ENCODE data around the gene RAD51B.
A peak's percentile ranks its signal among the peaks of the same experiment; 100 is the strongest.
"Not testable (repeated sequence)": the region's sequence is repeated elsewhere in the genome, so short reads cannot be mapped to it uniquely, and the experiment has no call there.

Gene RAD51B

GRCh38 chr14:68749487-68750475 lies 930.2 kb downstream of the RAD51B start:
- no peak for FAIRE-seq
- DNase-seq (ENCODE audit: low spot score): no peak

DNA sequence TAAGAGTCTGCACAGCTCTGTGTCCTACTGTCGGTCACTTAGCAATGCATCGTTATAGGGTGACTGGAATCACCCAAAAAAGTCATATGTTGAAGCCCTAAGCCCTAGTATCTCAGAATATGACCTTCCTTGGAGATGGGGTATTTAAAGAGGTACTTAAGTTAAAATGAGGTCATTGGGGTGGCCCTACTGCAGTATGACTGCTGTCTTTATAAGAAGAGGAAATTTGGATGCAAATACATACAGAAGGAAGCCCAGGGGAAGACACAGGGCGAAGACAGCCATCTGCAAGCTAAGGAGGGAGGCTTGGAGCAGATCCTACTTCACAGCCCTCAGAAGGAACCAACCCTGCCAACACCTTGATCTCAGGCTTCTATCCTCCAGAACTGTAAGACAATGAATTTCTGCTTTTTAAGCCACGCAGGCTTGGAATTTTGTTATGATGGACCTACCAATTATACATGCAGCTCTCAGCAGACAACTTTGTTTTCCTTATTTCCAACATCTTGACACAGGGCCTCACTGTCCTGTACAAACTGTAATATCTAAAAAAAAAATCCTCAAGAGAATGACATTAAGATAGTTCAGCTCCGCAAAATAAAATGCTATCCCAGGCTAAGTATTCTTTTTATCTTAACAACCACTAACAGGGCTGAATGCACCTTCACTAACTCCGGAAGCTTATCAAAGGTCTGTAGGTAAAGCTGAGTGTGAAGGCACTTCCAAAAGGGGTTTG lies 932.9 kb downstream of the RAD51B start:
- DNase-seq (ENCODE audit: low spot score) (no peak), FAIRE-seq (no peak)

GRCh38 chr14:68753690-68754089 lies 934.1 kb downstream of the RAD51B start:
- DNase-seq (ENCODE audit: low spot score): no peak
- no peak for FAIRE-seq

DNA sequence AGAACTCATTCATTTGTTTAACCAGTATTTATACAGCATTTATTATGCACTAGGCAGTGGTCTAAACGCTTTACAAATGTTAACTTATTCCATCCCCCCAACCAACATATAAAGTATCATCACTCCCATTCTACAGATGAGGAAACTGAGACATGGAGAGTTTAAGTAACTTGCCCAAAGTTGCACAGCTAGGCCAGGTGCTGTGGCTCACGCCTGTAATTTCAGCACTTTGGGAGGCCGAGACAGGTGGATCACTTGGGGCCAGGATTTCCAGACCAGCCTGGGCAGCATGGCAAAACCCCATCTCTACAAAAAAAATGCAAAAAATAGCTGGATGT lies 935.4 kb downstream of the RAD51B start:
- DNase-seq (ENCODE audit: low spot score) (no peak), FAIRE-seq (no peak)

GRCh38 chr14:68756000-68756481 lies 936.5 kb downstream of the RAD51B start:
- no peak for FAIRE-seq

GRCh38 chr14:68756734-68757133 lies 937.2 kb downstream of the RAD51B start:
- DNase-seq (ENCODE audit: low spot score) (no peak), FAIRE-seq (no peak)

More at GRCh38 chr14:68756000-68756481, 936.5 kb downstream of the RAD51B start:
- DNase-seq (ENCODE audit: low spot score): no peak

- peak; percentile 50 for DNase-seq (ENCODE audit: low spot score)
- no peak for FAIRE-seq
Observed at GRCh38 chr14:68757618-68758081, 938.1 kb downstream of the RAD51B start.

DNA sequence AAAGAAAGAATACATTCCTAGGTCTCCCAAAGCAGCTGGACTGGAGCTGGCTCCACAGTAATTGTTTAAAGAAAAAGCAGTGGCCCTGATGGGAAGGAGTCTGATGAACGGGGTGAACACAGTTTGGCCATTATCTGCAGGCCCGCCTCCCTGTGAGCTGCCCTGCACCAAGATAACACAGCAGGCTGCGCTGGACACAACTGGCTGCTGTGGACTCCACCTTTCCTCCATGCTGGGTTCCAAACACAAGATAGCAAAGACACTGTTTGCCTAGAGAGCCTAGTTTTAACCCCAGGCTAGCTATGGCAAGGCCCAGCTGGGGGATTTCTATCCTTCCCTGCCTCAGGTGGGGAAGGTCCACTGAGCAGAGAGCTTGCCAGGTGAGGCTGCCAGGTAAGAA lies 938.7 kb downstream of the RAD51B start:
- FAIRE-seq (no peak), DNase-seq (ENCODE audit: low spot score) (no peak)

DNA sequence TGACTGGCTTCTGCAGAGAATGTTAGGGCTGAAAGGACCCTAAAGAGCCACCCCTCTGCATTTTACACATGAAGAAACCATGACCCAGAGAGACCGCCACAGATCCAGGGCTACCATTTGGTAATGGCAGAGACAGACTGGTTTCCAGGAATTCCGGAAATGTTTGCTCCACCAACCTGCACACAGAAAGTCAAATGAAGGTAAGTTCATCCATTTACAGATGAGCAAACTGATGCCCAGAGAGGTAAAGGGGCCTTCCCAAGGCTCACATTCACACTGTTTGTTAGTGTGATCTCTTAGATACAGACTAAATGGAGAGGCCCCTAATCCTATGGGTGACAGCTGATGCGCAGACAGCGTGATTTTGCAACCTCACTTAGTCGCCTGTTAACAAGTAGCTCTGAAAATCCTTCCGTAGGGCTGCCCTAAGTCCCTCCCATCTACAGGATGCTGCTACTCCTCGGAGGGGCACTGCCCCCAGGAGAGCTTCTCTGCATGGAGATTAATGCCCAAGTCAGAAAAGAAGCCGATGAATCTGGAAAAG lies 939.5 kb downstream of the RAD51B start:
- DNase-seq (ENCODE audit: low spot score): no peak
- no peak for FAIRE-seq

DNA sequence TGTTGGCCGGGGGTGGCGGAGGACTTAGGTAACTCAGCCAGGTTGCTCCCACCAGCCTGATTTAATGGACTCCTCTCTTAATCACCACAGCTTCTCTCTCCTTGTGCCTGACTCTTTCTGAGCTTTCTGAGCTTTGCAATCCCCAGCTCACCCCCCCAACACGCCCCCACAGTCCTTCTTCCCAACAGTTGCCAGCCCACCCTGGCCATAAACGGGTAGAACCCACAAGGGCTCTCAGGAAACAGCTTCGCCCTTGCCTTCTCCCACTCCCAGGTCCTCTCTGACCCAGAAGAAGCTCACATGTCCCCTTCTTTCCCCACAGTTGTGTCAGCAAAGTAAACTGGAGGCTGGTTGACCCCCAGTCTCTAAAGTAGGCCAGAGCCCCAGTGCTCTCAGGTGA lies 940.4 kb downstream of the RAD51B start:
- no peak for FAIRE-seq

DNA sequence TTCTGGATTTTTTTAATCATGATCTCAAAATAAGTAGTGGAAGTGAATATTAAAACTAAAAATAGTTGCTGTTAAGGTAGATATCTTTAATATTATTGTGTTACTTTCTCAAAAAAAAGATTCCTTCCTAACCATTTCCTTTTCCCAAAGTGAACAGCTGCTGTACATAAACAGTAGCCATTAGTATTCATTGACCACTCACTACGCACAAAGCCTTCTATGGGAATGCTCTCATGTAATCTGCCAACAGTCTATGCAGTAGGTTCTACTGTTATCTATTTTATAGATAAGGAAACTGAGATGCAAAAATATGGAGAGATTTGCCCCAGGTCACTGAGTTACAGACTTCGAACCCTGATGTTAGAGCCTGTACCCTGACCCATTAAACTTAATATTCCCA lies 941.2 kb downstream of the RAD51B start:
- FAIRE-seq (no peak), DNase-seq (ENCODE audit: low spot score) (no peak)

More for the DNA sequence above, 940.4 kb downstream of the RAD51B start:
- DNase-seq (ENCODE audit: low spot score): no peak

GRCh38 chr14:68761391-68761790 lies 941.8 kb downstream of the RAD51B start:
- DNase-seq (ENCODE audit: low spot score) (no peak), FAIRE-seq (no peak)

DNA sequence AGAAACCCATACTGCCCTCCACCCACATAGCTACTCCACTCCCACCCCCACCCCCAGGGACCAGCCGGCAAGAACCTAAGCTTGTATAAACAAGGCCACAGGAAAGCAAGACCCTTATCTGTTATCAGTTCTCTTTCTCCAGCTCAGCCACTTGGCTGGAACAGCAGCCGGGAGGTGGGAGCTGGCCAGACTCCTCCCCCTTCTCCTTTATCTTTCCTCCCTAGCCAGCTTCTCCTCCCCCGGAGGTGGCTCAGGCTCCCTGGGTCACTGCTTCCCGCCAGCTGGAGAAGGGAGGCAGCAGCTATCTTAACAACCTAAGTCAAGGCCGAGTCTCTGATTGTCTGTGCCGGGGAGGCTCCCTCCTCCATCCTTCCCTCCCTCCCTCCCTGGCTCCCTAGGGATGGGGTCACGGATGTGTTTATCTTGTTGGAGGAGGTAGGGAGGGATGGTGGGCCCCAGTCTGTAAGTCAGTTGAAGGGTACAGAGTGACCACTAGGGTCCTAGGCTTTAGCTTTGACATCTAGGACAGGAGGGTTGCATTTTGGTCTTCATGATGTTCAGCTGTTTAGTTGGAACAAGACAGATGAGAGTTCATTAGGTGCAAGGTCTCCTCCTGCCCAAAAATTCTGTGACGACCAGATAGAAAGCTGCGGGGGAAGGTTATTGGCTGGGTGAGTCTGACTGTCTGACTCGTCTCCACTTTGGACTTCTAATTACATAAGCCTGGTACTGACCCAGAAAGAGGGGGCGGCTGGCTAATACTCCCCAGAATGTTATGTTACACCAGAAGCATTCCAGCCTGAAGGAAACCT lies 943.6 kb downstream of the RAD51B start:
- FAIRE-seq: no peak
- peak; percentile 36 for DNase-seq (ENCODE audit: low spot score)

- not testable (repeated sequence) for DNase-seq (ENCODE audit: low spot score); FAIRE-seq
Observed at GRCh38 chr14:68763843-68764242, 944.3 kb downstream of the RAD51B start.

GRCh38 chr14:68766299-68767247 lies 947.0 kb downstream of the RAD51B start:
- FAIRE-seq (no peak), DNase-seq (ENCODE audit: low spot score) (no peak)

DNA sequence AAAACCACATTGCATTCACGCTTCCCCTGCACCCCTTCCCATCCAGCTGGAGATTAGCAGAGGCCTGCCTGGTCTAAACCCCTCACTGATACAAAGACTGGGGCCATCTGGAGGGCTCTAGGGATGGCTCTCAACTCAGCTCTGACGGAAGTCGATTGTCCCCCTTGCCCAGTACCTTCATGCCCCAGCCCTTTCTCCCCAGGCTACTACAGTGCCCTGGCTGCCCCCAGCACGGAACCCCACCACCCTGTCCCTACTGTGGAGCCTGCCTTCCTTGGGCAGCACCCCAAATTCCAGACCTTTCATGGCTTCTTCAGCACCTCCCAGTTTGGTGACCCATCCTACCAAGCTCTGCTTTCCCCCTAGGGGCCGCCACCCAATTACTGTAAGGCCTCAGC lies 947.7 kb downstream of the RAD51B start:
- DNase-seq (ENCODE audit: low spot score) (no peak), FAIRE-seq (no peak)

DNA sequence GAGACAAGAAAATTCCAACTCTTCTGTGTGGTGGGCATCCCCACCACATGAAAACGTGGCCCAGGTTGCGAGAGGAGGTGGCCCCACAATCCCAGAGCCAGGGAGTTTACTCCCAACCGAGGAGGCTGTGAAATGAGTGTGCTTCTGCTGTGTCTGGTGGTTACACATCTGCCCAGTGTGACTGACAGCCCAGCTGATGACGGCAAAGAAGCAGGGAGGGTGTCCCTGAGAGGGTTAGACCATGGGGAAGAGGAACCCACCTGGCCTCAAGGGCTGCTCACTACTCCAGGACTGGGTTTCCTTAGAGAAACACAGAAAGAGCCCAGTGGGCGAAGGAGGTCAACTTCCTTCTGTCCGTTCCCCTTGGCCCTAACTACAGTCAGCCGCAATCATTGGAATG lies 948.7 kb downstream of the RAD51B start:
- FAIRE-seq: no peak
- no peak for DNase-seq (ENCODE audit: low spot score)

DNA sequence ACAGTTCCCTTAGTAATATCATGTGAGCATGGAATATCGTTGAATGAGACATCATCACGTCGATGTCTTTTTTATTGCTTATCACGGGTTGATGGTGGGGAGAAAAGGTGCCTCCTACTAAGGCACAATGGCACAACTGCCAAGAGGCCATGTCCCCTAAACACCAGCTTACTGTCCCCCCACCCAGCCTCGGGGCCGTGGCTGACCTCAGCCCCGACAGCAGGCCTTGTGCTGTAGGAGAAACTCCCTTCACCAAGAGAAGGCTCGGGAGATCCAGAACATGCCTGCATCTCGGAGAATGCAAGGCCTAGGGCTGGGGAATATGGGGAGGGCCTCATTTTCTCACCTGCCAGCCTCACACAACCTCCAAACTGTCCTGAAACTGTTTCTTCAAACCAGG lies 950.5 kb downstream of the RAD51B start:
- FAIRE-seq (no peak), DNase-seq (ENCODE audit: low spot score) (no peak)

DNA sequence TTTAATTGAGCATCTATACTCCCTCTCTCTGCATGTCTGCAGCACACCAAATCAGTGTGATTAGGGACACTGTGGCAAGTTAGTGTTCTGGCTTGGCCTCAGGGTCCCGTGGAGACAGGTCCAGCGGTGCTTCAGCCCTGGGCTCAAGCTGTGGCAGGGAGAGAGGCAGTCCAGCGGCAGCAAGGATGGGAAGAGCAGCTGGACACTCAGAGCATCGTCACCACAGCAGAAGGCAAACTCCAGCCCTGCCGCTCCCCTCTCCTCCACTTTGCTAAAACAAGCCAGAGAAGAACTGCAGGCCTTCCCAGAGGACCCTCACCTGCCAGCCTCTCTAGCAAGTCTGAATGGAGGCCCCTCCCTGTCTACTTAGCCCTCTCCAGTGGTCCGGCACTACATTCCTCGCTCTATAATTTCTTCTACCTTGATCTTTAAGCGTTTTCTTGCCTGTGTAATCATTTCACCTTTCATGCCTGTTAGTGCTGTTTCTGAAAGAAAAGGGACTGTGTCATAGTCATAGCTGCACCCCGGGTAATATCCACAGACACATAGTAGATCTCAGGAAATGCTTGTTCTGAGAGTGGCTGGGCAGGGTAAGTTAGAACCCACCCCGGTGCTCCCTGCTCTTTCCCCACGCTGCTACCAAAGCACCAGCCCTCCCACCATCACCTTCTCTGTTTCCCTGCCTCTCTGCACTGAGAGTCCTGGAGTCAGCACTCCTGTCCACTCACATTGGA lies 951.1 kb downstream of the RAD51B start:
- DNase-seq (ENCODE audit: low spot score) (no peak), FAIRE-seq (no peak)

Data from RCC 7860 (cell line).